GM12872 (cell line): ENCODE data around the gene ZPR1.

Experiments used
- TF ChIP-seq, protein P1 (sequence below): IDR thresholded peaks from 3 replicates; pipeline ENCODE4 v1.5.1; 2011; ENCODE audit warnings: low read depth, mild to moderate bottlenecking, low read length, moderate library complexity; ENCODE audit not compliant: insufficient read depth

Gene ZPR1

GRCh38 chr11:116792869-116793771, 5.3 kb upstream of the ZPR1 start:
- TF ChIP-seq, protein P1, sequence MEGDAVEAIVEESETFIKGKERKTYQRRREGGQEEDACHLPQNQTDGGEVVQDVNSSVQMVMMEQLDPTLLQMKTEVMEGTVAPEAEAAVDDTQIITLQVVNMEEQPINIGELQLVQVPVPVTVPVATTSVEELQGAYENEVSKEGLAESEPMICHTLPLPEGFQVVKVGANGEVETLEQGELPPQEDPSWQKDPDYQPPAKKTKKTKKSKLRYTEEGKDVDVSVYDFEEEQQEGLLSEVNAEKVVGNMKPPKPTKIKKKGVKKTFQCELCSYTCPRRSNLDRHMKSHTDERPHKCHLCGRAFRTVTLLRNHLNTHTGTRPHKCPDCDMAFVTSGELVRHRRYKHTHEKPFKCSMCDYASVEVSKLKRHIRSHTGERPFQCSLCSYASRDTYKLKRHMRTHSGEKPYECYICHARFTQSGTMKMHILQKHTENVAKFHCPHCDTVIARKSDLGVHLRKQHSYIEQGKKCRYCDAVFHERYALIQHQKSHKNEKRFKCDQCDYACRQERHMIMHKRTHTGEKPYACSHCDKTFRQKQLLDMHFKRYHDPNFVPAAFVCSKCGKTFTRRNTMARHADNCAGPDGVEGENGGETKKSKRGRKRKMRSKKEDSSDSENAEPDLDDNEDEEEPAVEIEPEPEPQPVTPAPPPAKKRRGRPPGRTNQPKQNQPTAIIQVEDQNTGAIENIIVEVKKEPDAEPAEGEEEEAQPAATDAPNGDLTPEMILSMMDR: no peak

- TF ChIP-seq, protein P1: no peak
Observed at GRCh38 chr11:116792144-116792868, 4.5 kb upstream of the ZPR1 start.

- TF ChIP-seq, protein P1: no peak
Observed at GRCh38 chr11:116791813-116792143, 4.0 kb upstream of the ZPR1 start, which contains the start of gene APOA5. Gene APOA5, minus strand, starts transcription at chr11:116791879. Its CDS starts 19 bp downstream, at chr11:116791860.

DNA sequence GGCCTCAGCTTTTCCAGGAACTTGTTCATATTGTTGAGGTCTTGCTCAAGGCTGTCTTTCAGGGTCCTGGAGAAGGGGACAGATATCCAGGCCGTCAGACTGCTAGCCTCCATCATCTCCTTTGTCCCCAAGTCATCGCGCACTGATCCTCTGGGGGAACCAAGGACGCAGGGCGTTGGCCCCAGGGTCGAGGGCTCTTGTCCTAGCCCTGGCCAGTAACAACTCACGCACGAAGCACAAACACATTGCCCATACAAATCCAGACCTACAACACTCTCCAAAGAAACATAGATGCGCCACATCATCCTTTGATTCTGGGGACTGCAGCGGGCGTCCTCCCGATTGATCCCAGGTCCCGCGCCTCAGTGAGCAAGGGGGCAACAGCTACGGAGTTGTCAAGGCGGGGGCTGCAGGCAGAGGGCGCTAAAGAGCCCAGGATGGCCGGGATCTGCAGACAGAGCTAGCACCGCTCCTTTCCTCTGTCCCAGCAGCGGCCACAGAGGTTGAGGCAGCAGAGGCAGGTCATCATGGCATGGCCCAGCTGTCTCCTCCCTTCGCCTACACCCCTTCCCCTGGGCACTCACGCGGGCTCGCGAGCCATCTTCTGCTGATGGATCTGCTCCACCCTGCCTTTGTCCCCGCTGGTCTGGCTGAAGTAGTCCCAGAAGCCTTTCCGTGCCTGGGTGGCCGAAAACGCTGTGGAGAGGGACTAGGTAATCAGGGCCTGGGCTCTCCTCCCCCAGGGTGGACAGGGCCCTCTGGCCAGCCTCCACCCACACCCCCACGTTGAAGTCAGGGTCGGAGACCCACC, 3.4 kb upstream of the ZPR1 start:
- TF ChIP-seq, protein P1: peak; percentile 92

DNA sequence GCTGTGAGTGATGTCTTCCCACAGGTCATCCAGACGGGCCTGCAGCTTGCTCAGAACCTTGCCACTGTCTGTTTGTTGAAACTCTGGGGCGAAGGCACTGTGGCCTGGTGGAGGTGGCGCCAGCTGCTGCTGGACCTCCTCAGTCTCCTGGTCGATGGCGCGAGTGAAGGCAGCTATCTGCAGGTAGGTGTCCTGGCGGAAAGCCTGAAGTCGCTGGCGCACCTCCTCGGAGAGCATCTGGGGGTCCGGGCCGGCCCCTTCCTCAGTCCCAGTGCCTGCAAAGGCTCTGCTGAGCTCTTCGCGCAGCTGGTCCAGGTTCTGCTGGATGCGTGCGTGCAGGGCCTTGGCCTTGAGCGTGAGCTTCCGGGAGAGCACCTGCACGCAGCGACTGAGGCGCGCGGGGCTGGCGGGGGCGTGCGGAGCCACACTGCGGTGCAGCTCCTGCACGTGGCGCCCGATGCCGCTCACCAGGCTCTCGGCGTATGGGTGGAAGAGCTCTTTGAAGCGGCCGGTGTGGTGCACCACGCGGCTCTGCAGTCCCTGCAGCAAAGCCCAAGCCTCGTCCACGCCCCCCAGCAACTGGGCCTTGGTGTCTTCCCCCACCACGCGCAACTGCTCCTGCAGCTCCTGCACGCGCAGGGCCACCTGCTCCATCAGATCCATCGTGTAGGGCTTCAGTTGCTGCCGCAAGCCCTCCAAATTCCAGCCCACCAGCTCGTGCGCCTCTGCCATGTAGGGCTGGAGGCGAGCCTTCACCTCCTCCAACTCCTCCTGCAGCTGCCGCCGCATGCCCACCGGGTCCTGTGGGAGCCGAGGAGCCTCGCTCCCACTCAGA, 2.6 kb upstream of the ZPR1 start:
- TF ChIP-seq, protein P1: no peak

GRCh38 chr11:116788975-116789374, 1.2 kb upstream of the ZPR1 start:
- TF ChIP-seq, protein P1: no peak
